Tibial nerve (tissue), 4 donors: ENCODE measurements around the gene ABCC4.

Experiments
- EP300 ChIP-seq, 2 donors: sonication (generic); formaldehyde crosslinking; IDR thresholded peaks; one replicate each; pipeline ENCODE4 v1.6.1; 2017; ENCODE audit warnings: antibody characterized with exemption in 2 of 2, mild to moderate bottlenecking in 1 of 2
- POLR2A ChIP-seq, 2 donors: fragments of 450-650 bp; IDR thresholded peaks; one replicate each; pipeline ENCODE4 v1.6.1; 2017; ENCODE audit warnings: antibody characterized with exemption in 2 of 2, mild to moderate bottlenecking in 2 of 2, moderate library complexity in 2 of 2
- TF ChIP-seq, protein P1 (sequence below), 5 experiments: fragments of 200-600 bp in 3 of 5; fragments of 450-650 bp in 2 of 5; sonication (generic) in 3 of 5; IDR thresholded peaks; one replicate each; pipeline ENCODE4 v1.5.1; 2016 to 2019; ENCODE audit warnings: antibody characterized with exemption in 5 of 5, mild to moderate bottlenecking in 3 of 5, moderate library complexity in 2 of 5

DNA sequence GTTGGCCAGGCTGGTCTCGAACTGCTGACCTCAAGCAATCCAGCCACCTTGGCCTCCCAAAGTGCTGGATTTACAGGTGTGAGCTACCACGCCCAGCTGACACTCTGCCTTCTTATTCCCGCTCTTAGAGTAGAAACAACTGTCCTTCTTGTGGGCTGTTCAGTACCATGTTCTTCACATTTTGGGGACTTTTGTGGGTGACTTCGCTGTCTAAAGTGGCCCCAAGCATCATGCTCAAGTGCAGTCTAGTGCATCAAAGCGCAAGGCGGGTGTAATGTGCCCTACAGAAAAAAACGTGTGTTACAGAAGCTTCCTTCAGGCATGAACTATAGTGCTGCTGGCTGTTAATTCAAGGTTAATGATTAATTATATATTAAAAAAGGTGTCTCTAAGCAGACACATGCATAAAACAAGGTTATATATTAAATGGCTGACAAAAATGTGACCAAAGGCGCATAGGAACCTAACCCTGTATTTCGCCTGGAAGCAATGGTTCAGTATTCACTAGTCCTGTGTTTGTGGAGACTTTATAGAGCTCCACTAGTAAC, 38.3 kb downstream of the ABCC4 start:
- TF ChIP-seq POLR2A (IDR thresholded peaks at IDR 0.05) (no peak), EP300 (IDR thresholded peaks at IDR 0.05) (no peak)
- TF ChIP-seq, protein P1, sequence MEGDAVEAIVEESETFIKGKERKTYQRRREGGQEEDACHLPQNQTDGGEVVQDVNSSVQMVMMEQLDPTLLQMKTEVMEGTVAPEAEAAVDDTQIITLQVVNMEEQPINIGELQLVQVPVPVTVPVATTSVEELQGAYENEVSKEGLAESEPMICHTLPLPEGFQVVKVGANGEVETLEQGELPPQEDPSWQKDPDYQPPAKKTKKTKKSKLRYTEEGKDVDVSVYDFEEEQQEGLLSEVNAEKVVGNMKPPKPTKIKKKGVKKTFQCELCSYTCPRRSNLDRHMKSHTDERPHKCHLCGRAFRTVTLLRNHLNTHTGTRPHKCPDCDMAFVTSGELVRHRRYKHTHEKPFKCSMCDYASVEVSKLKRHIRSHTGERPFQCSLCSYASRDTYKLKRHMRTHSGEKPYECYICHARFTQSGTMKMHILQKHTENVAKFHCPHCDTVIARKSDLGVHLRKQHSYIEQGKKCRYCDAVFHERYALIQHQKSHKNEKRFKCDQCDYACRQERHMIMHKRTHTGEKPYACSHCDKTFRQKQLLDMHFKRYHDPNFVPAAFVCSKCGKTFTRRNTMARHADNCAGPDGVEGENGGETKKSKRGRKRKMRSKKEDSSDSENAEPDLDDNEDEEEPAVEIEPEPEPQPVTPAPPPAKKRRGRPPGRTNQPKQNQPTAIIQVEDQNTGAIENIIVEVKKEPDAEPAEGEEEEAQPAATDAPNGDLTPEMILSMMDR (IDR thresholded peaks at IDR 0.05): no peak
